ENCODE data around the gene CDH15.

- no peak for TF ChIP-seq POLR2A (IDR thresholded peaks at IDR 0.05)
- TF ChIP-seq, protein P1, sequence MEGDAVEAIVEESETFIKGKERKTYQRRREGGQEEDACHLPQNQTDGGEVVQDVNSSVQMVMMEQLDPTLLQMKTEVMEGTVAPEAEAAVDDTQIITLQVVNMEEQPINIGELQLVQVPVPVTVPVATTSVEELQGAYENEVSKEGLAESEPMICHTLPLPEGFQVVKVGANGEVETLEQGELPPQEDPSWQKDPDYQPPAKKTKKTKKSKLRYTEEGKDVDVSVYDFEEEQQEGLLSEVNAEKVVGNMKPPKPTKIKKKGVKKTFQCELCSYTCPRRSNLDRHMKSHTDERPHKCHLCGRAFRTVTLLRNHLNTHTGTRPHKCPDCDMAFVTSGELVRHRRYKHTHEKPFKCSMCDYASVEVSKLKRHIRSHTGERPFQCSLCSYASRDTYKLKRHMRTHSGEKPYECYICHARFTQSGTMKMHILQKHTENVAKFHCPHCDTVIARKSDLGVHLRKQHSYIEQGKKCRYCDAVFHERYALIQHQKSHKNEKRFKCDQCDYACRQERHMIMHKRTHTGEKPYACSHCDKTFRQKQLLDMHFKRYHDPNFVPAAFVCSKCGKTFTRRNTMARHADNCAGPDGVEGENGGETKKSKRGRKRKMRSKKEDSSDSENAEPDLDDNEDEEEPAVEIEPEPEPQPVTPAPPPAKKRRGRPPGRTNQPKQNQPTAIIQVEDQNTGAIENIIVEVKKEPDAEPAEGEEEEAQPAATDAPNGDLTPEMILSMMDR (IDR thresholded peaks at IDR 0.05): no peak
These were observed 72.1 kb downstream of the CDH15 start for GRCh38 chr16:89243664-89244063.
